Muscle layer of duodenum (tissue), 2 donors: ENCODE results near the gene NAV2.

ENCODE experiments used
- H3K27ac ChIP-seq: one replicate; pipeline ENCODE4 v1.7.0; 2013; ENCODE audit warnings: mild to moderate bottlenecking, low read length
- H3K27me3 ChIP-seq: one replicate; pipeline ENCODE4 v1.7.0; 2013; ENCODE audit warnings: low read depth, mild to moderate bottlenecking, control low read depth, low read length
- H3K36me3 ChIP-seq, 2 donors: one replicate each; pipeline ENCODE4 v1.7.0; 2013; ENCODE audit warnings: low read length in 2 of 2, control low read depth in 1 of 2, mild to moderate bottlenecking in 1 of 2; ENCODE audit not compliant: insufficient read depth in 2 of 2, control insufficient read depth in 1 of 2
- H3K4me1 ChIP-seq, 2 donors: one replicate each; pipeline ENCODE4 v1.7.0; 2013; ENCODE audit warnings: low read length in 2 of 2, mild to moderate bottlenecking in 2 of 2, control low read depth in 1 of 2, moderate library complexity in 1 of 2; ENCODE audit not compliant: insufficient read depth in 2 of 2, control insufficient read depth in 1 of 2
- H3K4me3 ChIP-seq, 2 donors: one replicate each; pipeline ENCODE4 v1.7.0; 2013; ENCODE audit warnings: low read length in 2 of 2, low read depth in 1 of 2, mild to moderate bottlenecking in 1 of 2
- H3K9me3 ChIP-seq, 2 donors: one replicate each; pipeline ENCODE4 v1.7.0; 2013; ENCODE audit warnings: low read length in 2 of 2, control low read depth in 1 of 2, mild to moderate bottlenecking in 1 of 2; ENCODE audit not compliant: control insufficient read depth in 1 of 2
- donor health status: healthy.

The NAV2 gene

DNA sequence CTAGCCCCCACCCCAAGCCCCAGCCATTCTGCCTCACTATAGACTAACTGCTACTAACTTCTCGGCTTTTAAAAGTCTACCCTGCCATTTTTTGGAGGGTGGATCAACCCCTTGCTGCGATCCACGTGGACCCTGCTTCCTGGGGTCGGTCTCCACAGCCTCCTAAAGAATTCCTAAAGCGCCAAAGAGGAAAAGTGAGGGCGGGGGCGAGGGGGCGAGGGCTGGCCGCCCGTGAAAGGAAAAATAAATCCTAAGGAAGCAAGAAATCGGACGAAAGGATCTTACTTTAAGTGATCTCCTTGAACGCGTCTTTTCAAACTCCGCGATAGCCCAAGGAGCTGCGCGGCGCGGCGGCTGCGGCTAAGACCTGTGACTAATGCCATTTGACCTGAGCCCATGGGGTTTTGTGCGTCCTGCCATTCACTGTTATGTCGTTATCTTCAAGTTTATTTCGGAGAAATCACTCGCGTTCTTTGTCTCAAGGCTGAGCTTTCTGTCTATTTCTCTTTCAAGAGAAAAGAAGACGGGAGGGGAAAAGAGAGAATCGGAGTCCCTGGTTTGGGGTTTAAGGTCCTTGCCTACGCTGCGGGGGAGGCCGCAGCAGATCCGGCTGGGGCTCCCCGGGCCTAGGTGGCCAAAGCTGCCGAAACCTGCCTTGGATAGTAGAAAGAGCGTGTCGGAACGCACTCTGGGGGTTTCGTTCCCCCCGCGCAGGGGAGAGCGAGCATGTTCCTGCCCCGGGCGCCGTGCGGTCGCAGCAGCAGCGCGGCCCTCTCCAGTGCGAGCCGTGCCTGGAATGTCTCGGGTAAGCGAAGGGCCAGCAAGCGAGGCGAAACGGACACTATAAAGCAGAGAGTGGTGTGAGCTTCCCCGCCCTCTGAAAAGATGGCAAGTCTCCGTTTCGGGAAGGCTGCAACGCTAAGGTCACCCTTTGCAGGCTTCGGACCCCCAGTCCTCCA is 450.5 kb downstream of the NAV2 start:
- peaks cover 73% of the 10 kb centered on the region for H3K27me3 ChIP-seq
- peak overlapping the region in 1 of 2 donors; percentile 58 for H3K4me3 ChIP-seq
- no peak overlapping the region for H3K27ac ChIP-seq
- peaks cover 0 to 8% of the 10 kb centered on the region in 2 donors for H3K9me3 ChIP-seq
- no peaks in the 10 kb centered on the region for H3K36me3 ChIP-seq
- peaks cover 0 to 14% of the 10 kb centered on the region in 2 donors for H3K4me1 ChIP-seq

DNA sequence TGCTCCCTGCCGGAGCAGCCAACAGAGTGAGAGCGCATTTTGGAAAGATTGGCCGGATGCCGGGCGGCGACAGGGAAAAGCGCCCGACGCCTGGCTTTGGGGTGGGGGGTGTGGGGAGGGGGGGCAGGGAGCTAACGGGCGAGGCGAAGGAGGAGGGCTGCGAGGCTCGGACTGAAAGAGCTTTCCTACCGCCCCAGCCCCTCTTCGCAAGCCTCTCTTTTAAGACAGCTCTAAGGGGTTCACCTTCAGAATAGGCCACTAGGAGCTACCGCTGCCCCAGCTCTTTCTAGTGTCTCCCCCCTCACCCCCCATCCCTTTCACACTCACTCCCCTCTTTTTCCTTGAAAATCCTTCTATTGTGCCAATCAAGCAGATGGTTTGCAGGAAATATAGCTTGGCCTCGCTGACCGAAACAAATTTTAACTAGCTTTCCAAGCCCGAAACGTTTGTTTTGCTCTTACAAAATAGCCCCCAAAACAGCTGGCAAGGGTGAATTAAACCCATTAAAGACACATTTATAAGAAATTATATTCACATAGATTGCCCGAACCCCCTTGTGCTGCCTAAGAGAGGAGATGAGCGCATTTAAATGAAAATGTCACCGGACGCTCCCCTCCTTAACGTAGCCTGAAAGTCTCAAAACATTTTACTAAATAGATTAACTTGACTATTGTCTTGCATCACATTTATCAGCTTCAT is 451.3 kb downstream of the NAV2 start:
- Histone ChIP-seq H3K4me3 (peak overlapping the region in 1 of 2 donors; percentile 58), H3K9me3 (peaks cover 2 to 5% of the 10 kb centered on the region in 2 donors), H3K36me3 (no peaks in the 10 kb centered on the region), H3K27me3 (peaks cover 65% of the 10 kb centered on the region), H3K4me1 (peaks cover 0 to 14% of the 10 kb centered on the region in 2 donors), H3K27ac (no peak overlapping the region)
